Brain pericyte (primary cell): ENCODE results near the gene FTH1.
"Not testable (repeated sequence)": the region's sequence is repeated elsewhere in the genome, so short reads cannot be mapped to it uniquely, and the experiment has no call there.

Source experiments
- DNase-seq: peaks from one replicate; pipeline ENCODE4 v3.0.0-alpha.2; 2012; ENCODE audit warnings: low read depth, low spot score

Gene FTH1

DNA sequence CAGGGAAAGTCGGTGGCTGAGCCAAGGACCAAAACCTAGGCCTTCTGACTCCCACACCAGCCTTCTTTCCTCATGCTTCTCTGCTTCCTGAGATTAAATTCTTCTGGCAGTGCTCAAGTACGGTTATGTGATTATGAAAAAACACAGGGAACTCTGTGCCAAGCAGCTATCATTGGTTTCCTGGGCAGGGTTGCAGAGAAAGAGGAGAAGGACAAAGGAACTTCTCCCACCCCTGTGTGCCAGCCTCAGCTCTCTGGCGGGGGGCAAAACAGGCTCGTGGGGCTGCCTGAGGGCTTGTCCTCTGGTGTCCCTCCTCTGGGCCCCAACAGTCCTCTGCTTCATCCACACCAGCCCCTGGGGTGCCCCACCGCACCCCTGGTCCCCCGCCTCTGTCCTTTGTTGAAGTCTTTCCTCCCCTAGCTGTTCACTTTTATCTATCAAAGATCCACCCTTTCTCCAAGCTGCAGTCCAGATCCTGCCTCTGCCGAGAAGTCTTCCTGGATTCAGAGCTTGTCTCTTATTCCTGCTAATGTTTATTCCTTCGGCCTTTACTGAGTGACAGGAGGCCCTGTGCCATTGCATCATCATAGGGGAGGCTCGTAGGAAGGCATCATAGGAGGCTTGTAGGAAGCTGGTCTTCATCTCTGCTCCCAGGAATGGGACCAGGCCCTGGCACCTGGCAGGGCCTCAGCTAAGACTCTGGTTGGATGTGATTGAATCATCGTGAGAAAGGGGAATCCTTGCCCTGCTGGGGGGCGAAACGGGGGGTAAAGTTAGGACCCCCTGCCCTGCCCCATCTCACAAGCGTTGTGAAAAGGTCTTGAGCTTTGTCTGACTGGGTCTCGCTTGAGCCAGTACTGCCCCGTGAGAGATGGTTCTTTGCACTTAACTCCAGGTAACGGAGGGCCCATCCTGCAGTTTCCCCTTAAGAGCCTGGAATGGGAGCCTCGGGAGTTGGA, 11.5 kb upstream of the FTH1 start:
- no peak for DNase-seq

DNA sequence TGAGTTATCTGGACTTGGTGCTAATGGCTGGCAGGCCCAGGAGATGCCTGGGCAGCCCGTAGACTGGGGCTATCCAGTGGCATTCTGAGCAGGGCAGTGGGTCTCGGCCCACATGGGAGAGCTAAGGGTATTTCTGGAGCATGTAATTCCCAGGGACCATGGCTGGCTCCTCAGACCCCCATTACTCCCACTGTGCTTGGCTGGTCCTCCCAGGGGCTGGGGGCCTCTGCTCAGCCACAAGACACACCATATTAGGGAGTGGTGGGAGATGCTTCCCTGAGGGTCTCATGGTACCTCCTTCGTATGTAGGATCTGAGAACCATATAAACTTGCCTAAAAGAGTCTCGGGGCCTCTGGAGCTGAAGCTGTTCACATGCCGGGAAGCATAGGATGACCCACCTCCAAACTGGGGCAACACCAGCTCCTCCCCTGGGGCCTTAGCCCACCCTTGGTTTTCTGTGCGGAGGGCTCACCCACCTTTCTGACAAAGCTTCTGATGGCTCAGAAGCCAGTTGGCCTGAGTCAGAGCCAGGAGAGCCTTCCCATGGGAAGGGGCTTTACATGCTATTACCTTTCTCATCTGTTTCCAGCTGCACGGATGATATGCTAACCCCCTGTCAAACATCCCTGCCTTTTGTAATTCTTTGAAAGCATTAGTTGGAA, 9.5 kb upstream of the FTH1 start:
- no peak for DNase-seq

DNA sequence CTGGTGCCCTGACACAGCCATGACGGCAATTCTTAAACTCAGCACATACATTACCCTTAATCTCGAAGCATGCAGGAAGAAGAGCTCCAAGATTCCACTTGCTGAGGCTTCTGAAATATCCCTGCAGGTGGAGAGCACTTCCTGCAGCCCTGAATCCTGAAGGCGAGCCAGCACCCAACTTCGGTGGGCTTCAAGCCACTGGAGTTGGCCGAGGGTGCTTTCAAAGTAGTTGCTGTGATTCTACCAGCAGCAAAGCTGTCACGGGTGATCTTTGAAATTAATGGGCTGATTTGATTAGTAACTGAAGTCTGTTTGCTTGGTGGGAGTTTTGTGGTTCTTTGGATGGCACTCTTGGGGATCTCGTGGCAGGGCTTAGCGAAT, 9.0 kb upstream of the FTH1 start:
- no peak for DNase-seq

DNA sequence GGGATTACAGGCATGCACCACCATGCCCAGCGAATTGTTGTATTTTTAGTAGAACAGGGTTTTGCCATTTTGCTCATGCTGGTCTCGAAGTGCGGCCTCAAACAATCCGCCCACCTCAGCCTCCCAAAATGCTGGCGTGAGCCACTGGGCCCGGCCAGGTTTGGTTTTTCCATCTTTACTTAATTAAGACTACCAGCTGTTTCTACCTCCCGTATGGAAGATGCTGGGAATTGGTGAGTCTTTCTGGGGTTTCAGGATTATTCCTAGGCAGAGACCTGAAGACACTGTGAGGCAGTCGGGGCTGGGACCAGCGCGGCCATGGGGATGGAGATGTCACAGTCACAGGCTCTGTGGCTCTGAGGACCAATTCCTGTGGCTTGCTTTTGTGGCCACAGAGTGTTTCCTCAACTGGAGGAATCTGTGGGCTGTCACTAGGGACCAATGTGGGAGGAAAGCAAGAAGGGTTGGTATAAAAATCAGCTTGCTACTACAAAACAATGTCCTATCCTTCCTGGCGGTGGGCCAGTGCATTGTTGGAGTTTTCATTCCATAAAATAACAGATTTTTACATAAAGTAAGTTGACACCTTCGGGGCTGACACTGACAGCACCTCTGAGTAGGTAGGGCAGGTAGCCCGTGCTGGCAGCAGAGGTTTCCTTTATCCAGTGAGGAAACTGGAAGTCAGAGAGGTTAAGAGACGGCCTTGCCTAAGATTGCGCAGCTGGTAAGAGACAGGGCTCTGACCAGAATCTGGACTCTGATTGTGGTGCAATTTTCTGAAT, 8.4 kb upstream of the FTH1 start:
- no peak for DNase-seq

GRCh38 chr11:61974766-61975631, 7.6 kb upstream of the FTH1 start:
- DNase-seq = no peak

DNA sequence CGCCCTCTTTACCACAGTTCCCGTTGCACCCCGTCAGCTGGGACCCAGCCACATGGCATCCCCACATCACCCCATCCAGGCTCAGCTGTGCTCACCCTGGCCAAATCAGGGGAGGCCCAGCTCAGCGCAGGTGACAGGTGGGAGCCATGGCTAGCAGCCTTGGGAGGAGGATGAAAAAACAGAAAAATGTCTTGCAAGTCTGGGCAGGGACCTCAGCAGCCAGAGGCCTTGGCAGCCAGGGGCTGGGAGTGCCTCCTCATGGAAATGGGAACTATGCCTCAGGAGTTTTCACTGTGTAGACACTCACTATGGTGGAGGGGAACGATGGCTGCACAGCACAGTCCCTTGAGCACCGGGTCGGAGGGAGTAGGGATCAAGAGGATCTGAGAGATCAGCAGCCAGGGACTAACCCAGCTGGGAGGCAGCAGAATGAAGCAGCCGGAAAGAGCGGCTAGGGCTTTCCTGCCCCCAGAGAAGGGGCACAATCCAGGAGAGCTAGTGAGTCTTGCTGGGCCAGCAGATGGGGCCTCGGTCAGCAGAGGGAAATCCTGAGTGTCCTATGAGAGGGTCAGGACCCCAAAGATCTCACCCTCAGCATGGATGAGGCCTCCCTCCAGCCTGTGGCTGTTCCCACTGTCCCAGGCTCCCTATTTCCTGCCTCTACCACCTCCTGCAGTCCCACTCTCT, 6.2 kb upstream of the FTH1 start:
- no peak for DNase-seq

GRCh38 chr11:61972672-61973475, 5.4 kb upstream of the FTH1 start:
- no peak for DNase-seq

- no peak for DNase-seq
These were observed 4.8 kb upstream of the FTH1 start for GRCh38 chr11:61972112-61972671.

- DNase-seq = peak; percentile 93
These were observed 4.0 kb upstream of the FTH1 start for GRCh38 chr11:61971248-61972111.

DNA sequence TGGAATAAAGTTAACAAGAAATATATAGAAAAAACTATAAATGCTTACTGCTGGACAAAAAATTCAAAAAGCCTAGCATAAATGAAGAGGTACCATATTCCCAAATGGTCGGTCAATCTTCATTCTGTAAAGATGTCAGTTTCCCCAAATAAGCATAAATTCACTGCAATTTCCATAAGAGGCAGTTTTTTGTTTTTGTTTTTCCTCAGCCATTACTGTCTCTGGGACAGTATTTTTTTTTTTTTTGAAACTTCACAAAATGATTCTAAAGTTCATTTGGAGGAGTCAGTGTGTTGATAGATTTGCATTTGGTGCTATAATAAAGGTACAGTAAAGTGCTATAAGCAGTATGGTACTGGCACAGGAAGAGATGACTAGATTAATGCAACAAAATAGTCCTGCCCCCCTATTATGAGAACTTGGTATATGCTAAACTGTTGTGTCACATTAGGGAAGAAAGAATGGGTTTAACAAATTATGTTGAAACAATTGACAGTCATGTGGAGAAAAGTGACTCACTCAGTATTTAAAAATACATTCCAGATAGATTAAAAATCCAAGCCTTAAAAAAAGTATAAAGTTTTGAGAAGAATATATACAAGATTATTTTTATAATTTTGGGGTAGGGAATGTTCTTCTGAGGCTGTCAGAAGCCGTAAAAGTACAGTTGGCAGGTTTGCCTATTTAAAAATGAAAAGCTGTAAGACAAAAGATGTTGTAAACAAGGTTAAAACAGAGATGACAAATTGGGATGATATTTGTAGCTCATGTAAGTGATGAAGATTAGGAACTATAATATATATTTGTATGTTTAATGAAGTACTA, 2.6 kb upstream of the FTH1 start:
- no peak for DNase-seq

- DNase-seq = no peak
These were observed 1.9 kb upstream of the FTH1 start for GRCh38 chr11:61969391-61969758.

DNA sequence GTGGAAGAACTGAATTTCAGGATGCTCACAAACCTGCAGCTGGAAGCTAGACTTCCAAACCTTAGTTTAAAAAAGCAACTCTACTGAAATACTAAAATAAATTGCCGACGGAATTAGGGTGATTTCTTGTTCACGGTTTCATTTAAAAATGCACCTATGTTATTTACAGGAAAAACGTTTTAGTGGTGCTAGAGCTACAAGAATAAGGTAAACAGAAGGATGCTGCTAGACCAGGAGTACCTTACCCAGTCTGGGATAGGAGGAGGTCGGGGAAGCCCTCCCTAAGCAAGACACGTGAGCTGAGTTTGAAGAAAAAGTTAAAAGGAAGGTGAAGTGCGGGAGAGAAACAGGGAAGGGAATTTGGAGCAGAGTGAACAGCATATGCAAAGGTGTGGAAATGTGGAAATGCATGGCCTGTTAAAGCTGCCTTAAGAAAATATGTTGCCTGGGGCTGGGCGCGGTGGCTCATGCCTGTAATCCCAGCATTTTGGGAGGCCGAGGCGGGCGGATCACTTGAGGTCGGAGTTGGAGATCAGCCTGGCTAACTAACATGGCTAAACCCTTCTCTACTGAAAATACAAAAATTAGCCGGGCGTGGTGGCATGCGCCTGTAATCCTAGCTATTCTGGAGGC, 1.4 kb upstream of the FTH1 start:
- DNase-seq = no peak

DNA sequence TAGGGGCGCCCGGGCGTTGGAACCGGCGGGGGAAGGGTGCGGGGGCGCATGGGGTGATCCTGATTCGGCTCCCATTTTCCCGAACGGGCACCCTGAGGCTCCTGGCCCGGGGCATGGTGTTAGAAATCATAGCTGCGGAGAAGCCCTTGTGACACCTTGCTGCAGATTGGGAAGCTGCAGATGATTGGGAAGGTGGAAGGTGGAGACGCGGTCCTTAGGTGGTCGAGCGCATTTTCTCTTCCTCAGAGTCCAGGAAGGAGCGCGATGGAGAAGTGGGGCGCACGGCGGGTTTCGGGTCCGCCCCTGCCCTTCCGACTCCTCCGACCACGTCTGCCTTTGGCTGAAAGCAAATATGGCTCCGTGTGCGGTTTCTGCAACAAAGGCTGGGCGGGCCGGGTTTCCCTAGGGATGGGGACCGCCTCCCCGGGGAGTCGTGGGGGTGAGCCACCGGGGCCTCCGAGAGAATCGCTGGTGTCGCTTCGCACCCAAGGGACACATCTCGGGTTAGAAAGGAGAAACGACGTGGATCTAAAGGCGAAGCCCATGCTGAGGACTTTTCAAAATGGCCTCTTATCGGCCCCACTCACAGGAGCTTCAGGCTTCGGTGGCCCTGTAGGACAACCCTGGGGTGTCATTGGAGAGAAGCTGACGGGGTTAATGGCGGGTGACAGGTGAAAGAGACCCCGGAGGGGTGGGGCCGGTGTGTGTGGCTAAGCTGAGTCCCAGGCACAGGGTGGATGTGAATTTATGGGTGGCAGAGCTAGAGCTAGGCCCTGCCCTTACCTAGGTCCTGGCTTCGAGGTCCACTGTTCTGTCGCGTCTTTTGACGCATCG, 707 bp upstream of the FTH1 start:
- DNase-seq = no peak

- DNase-seq = no peak
These were observed 709 bp downstream of the FTH1 start for GRCh38 chr11:61966734-61967115.

GRCh38 chr11:61964666-61965271, 2.7 kb downstream of the FTH1 start:
- not testable (repeated sequence) for DNase-seq
